ENCODE results near the gene COL5A1.
A peak's percentile ranks its signal among the peaks of the same experiment; 100 is the strongest.

Gene COL5A1

DNA sequence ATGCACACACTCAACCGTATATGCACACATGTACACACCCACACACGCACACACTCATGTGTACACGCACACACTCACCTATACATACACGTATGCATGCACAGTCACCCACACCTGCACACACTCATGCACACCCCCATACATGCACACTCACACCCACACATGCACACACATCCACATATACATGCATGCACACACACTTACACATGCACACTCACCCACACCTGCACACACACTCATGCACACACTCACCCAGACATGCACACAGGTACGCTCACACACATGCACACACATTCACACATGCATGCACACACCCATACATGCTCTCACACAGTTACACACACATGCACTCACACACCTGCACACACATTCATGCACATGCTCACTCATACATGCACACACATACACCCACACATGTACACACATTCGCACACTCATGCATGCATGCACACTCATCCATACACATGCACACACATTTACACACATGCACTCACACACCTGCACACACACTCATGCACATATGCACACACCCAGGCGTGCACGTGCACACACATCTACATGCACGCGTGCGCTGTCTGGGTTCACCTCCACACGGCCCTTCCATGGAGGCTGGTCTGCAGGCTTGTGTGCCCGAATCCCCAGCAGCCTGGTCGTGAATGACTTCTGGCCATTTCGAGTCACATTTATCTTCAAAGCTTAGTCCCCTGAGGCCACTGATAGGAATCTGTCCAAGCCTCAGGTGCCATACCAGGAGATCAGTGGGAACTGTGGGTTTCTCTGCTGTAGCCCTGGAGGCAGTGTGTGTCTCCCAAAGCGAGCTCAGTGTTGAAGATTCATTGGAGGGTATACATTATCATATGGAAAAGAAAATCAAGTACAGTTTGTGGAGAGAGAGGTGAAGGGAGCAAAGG is 103.0 kb downstream of the COL5A1 start:
- DNase-seq (ENCODE audit: low spot score): no peak

DNA sequence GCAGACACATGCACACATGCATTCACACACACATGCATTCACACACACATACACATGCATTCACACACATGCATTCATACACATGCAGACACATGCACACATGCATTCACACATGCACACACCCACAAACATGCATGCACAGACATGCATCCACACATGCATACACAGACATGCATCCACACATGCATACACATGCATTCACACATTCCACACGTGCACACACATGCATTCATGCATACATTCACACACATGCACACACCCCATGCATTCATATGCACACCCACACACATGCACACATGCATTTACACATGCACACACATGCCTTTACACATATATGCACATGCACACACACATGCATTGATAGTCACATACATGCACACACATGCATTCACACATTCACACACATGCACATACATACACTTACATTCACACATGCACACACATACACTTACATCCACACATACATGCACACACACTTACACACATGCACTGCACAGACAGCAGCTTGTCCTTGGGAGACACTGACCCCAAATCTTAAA is 106.4 kb downstream of the COL5A1 start:
- no peak for DNase-seq (ENCODE audit: low spot score)

DNA sequence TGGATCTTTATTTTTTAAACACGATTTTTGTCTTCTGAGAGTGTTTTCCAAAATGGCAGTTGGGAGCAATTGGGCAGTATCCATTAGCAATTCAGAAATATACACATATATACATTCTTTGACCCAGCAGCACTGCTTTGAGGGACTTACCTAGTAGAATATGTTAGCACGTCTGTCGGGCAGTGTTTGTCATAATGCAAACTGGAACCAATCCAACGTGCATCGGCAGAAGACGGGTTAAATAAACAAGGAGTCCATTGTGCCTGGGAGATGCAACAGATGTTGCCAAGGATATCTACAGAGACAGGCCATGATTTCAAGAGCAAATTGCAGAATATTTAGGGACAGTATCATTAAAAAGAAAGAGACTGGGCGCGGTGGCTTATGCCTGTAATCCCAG is 107.0 kb downstream of the COL5A1 start:
- no peak for DNase-seq (ENCODE audit: low spot score)

DNA sequence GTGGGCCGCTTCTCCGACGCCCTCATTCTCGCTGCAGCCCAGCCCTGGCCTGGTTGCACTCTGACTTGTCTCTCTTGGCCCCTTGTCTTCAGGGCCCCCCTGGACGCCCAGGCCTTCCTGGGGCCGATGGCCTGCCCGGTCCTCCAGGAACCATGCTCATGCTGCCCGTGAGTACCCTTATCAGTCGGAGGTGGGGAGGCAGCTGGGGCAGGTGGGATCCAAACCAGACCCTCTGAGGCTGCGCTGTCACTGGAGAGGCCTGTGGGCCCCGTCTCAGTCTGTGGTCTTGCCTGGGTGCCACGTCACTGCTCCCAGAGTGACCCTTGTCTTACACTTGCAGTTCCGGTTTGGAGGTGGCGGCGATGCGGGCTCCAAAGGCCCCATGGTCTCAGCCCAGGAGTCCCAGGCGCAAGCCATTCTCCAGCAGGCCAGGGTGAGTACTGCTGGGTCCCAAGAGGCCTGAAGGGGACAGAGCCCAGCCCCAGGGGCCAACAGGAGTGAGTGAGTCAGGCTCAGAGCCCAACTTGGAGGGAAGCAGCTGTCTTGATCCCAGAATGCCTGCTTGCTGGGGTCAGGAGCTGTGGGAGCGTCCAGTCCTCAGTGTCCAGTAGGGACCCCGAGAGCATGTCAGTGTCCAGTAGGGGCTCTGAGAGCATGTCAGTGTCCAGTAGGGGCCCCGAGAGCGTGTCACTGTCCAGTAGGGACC is 109.0 kb downstream of the COL5A1 start:
- DNase-seq (ENCODE audit: low spot score): no peak

DNA sequence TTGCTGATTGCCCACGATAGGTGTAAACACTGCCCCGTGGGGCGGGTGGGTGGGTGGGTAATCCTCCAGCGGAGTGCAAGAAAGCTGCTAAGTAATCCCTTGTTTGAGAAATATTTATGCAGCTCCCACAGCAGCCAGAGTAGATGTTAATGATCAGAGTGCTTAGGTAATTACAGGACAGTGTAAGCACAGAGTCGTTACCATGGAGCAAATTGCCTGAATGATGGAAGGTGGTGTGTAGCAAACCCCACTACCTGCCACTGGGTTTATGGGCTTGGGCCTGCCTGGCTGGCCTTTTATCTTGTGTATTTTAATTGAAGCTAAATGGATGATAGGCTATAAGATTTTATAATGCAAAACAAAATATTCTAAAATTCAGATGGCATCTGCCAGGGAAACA is 110.0 kb downstream of the COL5A1 start:
- no peak for DNase-seq (ENCODE audit: low spot score)

DNA sequence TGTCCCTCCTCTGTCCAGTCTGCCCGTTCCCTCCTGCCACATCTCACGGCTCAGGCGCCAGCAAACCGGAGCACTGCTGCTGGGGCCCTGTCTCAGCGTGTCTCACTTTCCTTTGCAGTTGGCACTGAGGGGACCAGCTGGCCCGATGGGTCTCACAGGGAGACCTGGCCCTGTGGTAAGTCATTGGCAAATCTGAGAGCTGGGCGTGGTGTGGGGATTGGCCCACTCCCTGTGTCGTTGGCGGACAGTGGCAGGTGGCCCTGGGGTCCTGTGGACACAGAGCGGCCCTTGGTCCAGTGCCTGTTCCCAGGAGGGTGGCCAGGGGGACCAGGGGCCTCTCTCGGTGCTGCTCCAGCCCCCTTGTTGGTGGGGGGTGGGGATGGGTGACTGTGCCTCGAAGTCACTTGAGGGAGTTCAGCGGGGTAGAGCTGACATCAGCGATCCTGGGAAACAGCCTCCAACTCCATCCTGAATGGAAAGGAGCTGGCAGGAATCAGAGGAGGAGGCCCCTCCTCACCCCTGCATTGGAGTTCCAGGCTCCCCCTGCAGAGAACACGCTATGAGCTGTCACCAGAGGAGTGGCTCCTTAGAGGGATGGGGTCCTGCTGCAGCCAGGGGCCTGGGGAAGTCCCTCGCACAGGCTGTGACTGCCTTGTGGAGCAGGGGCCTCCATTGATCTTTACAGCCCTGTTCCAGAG is 111.0 kb downstream of the COL5A1 start:
- no peak for DNase-seq (ENCODE audit: low spot score)

DNA sequence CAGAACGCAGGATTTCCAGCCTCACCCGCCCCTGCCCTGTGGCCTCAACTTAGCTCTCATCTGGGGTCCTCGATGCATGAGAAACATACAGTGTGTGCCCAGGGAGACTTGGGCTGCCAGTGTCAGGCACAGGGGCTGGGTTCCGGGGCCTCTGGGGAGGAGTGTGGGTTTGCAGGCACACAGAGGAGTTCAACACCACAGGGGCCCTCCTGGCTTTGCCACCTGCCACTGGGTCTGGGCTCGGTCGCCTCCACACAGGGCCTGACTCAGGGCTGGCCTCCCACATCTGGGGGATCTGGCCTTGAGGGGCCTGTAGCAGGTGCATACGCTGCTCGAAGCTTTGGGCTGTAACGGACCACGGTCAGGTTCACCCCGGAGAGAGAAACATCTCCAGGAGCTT is 111.6 kb downstream of the COL5A1 start:
- no peak for DNase-seq (ENCODE audit: low spot score)

DNA sequence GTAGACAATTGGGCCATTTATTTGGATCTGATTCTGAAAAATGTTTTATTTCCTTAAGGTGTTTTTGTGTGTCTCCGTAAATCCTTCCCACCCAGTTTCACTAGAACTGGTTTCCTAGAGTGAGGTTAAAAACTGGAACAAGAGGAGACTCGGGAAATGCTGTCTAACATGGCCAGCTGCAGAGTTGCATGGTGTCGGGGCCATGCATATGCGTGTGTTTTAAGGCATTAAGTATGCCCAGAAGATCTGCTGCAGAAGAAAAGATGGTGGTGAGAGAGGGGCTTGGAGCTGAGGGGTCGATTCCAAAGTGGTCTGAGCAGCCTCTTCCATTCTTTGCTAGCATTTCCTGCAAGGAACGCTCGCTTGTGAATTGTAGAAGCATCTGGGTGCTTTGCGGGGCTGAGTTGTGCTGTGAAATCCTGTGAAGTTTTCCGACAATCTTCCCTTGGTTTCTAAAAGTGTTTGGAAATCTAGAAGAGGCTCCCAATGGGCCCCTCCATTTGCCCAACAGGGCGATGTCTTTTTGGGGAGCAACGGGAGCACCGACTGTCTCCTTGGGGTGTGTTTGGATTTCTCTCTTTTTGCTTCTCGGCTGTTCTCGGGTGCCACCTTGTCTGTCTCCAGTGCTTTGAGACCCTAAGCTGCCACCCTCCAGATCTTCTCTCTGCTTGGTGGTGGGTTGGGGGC is 113.8 kb downstream of the COL5A1 start:
- DNase-seq (ENCODE audit: low spot score): no peak

DNA sequence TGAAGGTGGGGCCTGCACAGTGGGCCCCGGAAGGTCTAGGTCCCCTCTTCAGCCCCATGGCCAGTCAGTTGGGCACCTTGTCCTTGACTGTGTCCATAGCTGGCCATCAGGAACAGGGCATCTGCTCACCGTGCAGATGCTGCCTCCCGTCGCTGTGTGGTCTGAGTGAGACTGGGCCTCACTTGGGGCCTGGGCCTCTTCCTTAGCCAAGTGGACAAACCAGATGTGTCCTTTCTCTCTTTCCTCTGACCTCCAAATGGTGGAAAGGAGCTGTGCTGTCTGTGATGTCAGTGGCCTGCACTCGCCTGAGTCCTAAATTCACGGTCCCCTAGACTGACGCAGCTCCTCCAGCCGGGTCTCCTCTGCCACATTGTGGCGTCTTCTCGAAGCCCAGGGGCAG is 114.5 kb downstream of the COL5A1 start:
- no peak for DNase-seq (ENCODE audit: low spot score)

DNA sequence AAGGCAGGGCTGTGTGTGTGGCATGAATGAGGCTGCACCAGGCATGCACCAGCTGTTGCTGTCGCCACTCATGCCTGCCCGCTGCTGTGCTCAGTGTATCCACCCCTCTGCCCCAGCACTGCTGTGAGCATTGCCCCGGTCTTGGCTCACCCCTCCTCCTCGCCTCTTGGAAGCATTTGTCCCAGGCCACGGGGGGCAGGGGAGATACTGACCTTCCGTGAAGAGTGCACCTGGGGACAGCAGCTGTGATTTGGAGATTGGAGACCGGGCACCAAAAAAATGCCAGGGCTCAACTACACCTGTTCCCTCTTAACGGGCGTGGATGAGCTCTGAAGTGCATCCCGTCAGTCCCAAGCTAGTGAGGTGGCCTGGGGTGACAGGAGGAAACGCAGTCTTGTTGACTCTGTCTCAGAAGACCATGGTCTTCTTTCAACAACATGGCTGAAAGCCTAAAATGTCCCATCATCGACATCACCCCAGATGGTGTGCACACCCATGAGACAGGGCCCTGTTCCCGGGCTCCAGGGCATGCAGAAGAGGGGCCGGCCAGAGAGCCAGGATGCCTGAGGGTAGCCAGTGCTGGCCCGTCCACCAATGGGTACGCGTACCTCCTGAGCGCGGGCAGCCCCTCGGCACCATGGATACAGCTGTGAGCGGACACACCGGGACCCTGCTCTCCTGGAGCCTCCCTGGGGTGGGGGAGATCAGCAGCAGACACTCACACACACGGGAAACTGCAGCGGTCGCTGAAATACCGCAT is 115.8 kb downstream of the COL5A1 start:
- DNase-seq (ENCODE audit: low spot score): no peak

DNA sequence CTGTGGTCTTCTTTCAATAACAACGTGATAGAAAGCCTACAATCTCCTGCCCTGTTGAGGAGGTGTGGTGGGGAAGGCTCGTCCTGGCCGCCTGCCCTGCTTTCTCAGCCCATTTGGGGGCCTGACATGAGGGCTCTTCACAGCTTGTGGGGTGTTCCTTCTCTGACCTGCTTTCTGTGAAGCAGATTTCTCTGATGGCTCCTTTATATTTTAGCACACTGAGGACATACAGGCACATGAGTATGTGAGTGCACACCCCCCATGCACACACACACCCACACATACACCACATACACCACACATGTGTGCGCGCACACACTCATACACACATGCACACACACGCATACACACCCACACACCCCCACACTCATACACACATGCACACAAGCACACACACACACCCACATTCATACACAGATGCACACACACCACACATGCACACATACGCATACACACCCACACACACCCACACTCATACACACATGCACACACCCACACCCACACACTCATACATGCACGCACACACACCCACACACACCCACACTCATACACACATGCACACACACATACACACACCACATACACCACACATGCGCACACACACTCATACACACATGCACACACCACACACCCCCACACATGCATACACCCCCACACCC is 117.5 kb downstream of the COL5A1 start:
- no peak for DNase-seq (ENCODE audit: low spot score)

DNA sequence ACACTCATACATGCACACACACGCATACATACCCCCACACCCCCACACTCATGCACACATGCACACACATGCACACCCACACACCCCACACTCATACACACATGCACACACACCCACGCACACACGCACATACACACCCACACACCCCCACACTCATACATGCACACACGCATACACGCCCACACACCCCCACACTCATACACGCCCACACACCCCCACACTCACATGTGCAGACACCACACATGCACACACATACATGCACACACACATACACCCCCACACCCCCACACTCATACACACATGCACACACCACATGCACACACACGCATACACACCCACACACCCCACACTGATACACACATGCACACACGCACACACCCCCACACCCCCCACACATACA is 118.3 kb downstream of the COL5A1 start:
- no peak for DNase-seq (ENCODE audit: low spot score)

DNA sequence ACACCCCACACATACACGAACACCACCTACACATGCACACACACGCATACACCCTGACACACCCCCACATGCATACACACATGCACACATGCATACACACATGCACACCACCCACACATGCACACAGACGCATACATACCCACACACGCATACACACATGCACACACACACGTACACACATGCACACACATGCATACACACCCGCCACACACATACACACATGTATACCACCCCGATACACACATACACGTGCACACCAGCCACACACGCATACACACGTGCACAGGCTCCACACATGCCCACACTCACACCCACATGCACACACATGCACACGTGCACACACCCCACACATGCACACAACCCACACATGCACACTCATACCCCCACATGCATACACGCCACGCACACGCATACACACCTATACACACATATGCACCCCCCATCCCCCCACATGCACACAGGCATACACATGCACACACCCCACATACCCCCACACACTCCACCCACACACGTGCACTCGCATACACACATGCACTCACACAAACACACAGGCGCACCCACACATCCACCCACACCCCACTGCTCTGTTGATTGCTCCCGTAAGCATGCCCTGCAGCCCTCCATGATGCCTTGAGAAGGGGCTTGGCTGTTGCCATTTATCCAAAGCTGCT is 119.3 kb downstream of the COL5A1 start:
- no peak for DNase-seq (ENCODE audit: low spot score)

DNA sequence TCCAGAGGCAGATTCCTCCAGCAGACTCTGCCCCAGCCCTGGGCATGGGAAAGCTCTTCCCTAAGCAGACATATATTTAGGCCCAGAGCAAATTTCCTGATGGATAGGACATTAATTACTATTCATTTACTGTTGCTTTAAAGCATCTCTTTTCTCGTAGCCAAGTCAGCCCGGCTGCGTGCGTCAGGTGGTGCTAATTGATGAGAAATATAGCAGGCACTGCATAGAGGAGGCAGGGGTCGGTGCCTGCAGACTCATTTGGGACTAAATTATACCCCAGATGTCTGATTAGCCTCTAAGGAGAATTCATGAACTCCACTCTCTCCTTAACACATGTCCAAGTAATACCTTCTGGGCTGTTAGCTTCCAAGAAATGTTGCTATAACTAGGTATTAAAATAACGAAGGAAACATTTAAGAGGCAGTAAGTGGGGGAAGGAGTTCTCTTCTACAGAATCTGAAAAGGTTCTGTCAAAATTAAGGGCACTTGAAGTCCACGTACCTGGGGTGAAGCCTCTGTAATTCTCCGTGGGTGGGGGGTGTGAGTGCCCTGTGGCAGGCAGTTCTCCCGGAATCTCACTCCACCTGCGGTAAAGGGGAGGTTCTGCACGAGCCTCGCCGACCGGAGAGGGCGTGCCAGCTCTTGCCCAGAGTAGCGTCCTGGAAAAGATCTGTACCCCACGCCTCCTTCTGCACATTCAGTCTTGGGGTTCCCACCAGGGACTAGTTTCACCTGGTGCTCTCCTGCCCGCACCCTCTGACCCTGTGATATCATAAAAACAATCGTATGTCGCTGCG is 123.1 kb downstream of the COL5A1 start:
- no peak for DNase-seq (ENCODE audit: low spot score)

DNA sequence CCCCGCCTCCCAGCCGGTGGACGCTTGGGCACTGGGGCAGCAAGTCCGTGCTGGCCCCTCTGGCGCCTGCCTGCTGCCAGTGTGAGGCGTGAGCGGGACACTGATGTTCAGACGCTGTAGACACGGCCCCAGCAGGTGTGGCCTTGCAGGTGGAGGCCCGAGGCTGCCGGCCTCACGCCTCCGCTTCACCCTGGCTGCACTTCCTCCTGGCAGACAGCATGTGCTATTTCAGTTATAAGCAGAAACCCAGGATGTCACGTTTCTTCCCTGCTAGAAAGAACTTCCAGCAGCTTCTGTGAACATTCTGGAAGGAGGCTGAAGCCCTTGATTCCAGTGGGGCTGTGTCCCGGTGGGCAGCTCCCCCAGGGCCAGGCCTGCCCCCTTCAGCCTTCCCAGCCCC is 124.2 kb downstream of the COL5A1 start:
- DNase-seq (ENCODE audit: low spot score): no peak

DNA sequence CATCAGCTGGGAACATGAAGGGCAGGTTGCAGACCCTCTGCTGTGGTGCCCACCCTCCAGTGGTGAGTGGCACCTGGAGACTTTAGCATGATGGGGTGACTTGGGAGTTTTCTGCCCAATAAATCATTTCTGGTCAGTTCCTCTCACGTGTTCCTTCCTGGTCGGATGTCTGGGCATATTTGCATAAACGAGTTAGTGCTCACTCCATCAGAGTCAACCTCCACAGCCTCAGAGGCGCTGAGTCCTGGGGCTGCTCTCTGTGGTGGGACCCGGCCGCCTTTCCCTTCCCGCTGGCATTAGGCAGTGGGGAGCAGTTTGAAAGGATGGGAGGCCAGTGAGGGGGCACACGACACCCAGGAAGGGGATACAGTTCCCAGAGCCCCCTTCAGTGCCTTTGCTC is 125.0 kb downstream of the COL5A1 start:
- no peak for DNase-seq (ENCODE audit: low spot score)

DNA sequence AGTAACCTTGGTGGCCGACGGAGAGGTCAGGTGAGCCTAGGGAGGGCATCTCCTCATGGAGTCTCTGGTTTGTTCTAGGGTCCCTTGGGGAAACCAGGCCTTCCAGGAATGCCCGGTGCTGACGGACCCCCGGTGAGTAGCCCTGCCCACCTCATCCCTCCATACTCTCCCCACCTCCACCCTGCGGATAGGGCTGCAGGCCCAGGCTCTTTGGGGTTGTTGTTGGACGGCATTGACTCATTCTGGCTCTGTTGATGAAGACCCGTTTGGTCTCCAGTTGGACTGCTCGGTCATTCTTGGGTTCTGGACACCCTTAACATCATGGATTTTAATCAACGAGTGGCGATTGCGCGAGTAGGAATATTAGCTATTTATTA is 126.7 kb downstream of the COL5A1 start:
- DNase-seq (ENCODE audit: low spot score): no peak

DNA sequence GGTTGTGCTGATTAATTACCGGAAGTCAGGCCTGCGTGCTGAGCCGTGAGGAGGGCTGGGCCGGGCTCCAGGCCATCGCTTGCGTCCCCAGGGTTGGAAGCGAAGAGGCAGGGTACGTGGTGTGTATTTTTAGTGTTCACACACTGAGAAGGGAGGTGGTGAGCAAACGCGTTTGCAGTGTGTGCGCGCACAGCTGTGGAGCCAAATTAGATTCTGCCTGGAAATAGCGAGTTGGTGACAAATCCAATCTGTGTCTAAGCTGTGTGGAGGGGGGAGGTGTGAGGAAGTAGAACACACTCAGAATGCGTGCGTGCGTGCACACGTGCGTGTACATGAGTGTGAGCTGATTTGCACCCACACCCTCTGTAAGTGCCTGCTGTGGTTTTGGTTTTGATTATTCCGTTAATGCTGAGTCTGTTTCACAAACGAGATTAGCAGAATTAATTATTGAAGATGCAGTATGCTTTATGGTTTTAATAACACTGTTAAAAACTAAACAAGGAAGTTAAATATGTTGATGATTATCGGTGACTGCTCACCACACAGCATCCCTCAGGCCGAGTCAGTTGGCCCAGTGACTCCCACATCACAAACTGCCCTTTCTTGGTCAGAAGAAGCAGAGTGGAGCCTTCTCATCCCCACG is 127.2 kb downstream of the COL5A1 start:
- peak; percentile 42 for DNase-seq (ENCODE audit: low spot score)

Measured in AG08396 (cell line).